ENCODE measurements around the gene HSP90AB1. TPM values are rescaled to one million over a fixed set of nuclear protein-coding genes. Genes with fewer than 3 reads are reported as not detected.

HSP90AB1 gene
- total RNA-seq, 1 experiment from 2014 or later: 1,280 TPM

DNA sequence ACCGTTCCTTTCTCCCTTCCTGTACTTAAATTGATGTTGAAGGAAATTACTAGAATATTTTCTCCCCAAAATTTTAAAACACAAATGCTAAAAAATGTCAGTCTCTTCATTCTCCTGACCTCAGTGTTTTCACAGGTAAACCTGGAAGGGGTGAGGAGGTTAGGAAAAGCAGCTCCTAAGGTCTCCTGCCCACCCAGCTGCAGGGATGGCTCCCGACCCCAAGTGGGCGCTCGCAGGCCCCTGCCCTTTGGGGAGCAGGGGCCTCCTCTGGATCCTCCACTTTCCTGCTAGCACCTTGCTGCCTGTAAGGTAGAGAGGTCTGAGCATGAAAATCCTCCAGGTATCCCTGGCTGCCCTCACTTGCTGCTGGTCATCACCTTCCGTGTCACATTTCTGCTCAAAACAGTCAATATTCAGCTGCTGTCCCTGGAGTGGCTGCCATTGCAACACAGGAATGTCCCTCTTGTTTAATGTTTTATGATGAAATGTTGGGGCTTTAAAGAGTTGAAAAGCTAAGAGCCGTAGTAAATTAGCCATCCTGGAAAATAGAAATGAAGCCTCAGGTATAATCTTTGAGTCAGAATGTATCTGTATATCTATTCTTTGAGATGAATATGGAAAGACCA is 10.9 kb upstream of the HSP90AB1 start:
- TF ChIP-seq EZH2phosphoT487 (IDR thresholded peaks at IDR 0.05; ENCODE audit: borderline replicate concordance, low read length) (no peak), EZH2 (IDR thresholded peaks at IDR 0.05; ENCODE audit: low read length, unreplicated experiment) (no peak), CTCF (conservative IDR thresholded peaks at IDR 0.05; ENCODE audit: low read depth, low read length) (no peak)
- peaks cover 12% of the 10 kb centered on the region for H3K36me3 ChIP-seq (ENCODE audit: low read depth, low read length)
- H3K4me2 ChIP-seq (ENCODE audit: low read length): no peak overlapping the region
- H3K9me3 ChIP-seq (ENCODE audit: low read length): no peaks in the 10 kb centered on the region
- no peaks in the 10 kb centered on the region for H3K27me3 ChIP-seq (ENCODE audit: low read length)
- H3K9me2 ChIP-seq (replicated peaks; ENCODE audit: low read length): no peaks in the 10 kb centered on the region
- DNase-seq (no peak), ATAC-seq (no peak)
- no peak overlapping the region for H2AFZ ChIP-seq (ENCODE audit: low read length)
- BruUV-seq (replicated peaks): no TSS peak
- peaks cover 3% of the 10 kb centered on the region for H3F3A ChIP-seq (ENCODE audit: low read length, unreplicated experiment)
- no peaks in the 10 kb centered on the region for H3K79me2 ChIP-seq (ENCODE audit: low read length)
- no peak overlapping the region for H3K4me3 ChIP-seq (ENCODE audit: low read length)
- H3K27ac ChIP-seq (ENCODE audit: low read length): no peak overlapping the region
- CTCF ChIA-PET: interaction anchor here (0.6 to 0.7 kb wide), 2 partner anchors 14 to 561 kb away, joined by 3 to 4 read pairs; no protein-coding TSS in a partner anchor
- intact Hi-C loops (cut with micrococcal nuclease): loop anchor here (5.0 kb wide), 2 partner anchors 119 to 139 kb away; no protein-coding TSS in a partner anchor
- H4K20me1 ChIP-seq (ENCODE audit: low read length): no peaks in the 10 kb centered on the region
- no peak overlapping the region for H3K9ac ChIP-seq (ENCODE audit: low read length)
- H3K4me1 ChIP-seq (ENCODE audit: insufficient read depth, low read length): peaks cover 39% of the 10 kb centered on the region
- POLR2A ChIA-PET (ENCODE audit: unreplicated experiment): no interaction called here

- Histone ChIP-seq H3K9me2 (replicated peaks; ENCODE audit: low read length) (no peaks in the 10 kb centered on the region), H3K36me3 (ENCODE audit: low read depth, low read length) (peaks cover 9% of the 10 kb centered on the region; the same call in 1 of the 2 replicates), H3K27me3 (ENCODE audit: low read length) (no peaks in the 10 kb centered on the region), H3K4me2 (ENCODE audit: low read length) (peak overlapping the region; percentile 97), H4K20me1 (ENCODE audit: low read length) (no peaks in the 10 kb centered on the region), H3F3A (ENCODE audit: low read length, unreplicated experiment) (peaks cover 3% of the 10 kb centered on the region), H3K4me1 (ENCODE audit: insufficient read depth, low read length) (peaks cover 39% of the 10 kb centered on the region), H2AFZ (ENCODE audit: low read length) (peak overlapping the region; percentile 81), H3K9me3 (ENCODE audit: low read length) (no peaks in the 10 kb centered on the region), H3K9ac (ENCODE audit: low read length) (peak overlapping the region; percentile 66), H3K4me3 (ENCODE audit: low read length) (peak overlapping the region; percentile 75), H3K79me2 (ENCODE audit: low read length) (no peaks in the 10 kb centered on the region), H3K27ac (ENCODE audit: low read length) (peak overlapping the region; percentile 73)
- TSS peak; percentile 90 for BruUV-seq (replicated peaks)
- TF ChIP-seq CTCF (conservative IDR thresholded peaks at IDR 0.05; ENCODE audit: low read depth, low read length) (no peak), EZH2 (IDR thresholded peaks at IDR 0.05; ENCODE audit: low read length, unreplicated experiment) (no peak), EZH2phosphoT487 (IDR thresholded peaks at IDR 0.05; ENCODE audit: borderline replicate concordance, low read length) (no peak)
- ATAC-seq (peak; percentile 89), DNase-seq (peak; percentile 99)
- ChIA-PET POLR2A (ENCODE audit: unreplicated experiment) (interaction anchor here (0.5 to 0.9 kb wide), 3 partner anchors 9 to 432 kb away, joined by 3 read pairs; partner anchors contain the start of gene HSP90AB1), CTCF (interaction anchor here (0.7 to 0.9 kb wide), 5 partner anchors 14 to 141 kb away, joined by 3 read pairs; partner anchors contain the start of gene SLC29A1)
- intact Hi-C loops (cut with micrococcal nuclease): loop anchor here (1.0 to 5.0 kb wide), 3 partner anchors 16 to 140 kb away; no protein-coding TSS in a partner anchor
Measured at GRCh38 chr6:44237021-44237812, 9.7 kb upstream of the HSP90AB1 start.

Measured in PC-3 (cell line).